Measurements from ENCODE around the gene LRP5. TPM values are rescaled to one million over a fixed set of nuclear protein-coding genes. Genes with fewer than 3 reads are reported as not detected.

Gene LRP5
- total RNA-seq, 2 donors from 2014 or later = 34.6 to 60.9 TPM

GRCh38 chr11:68498321-68498720 is 185.9 kb downstream of the LRP5 start:
- no peak for DNase-seq (ENCODE audit: low spot score)
- no peaks in the 10 kb centered on the region for H3K9me3 ChIP-seq
- no peak overlapping the region for H3K27ac ChIP-seq
- no peaks in the 10 kb centered on the region for H3K27me3 ChIP-seq
- no peak overlapping the region for H3K4me3 ChIP-seq
- no peaks in the 10 kb centered on the region for H3K36me3 ChIP-seq
- peaks cover 0 to 77% of the 10 kb centered on the region in 2 donors for H3K4me1 ChIP-seq
- TF ChIP-seq CTCF (IDR thresholded peaks at IDR 0.05) = no peak

Other genes with a start within 250 kb of the LRP5 start
- gene CHKA, start 191.2 kb upstream of the LRP5 start, total RNA-seq = 10 to 100 TPM in 1 of 2 donors, 1 to 10 TPM in 1; 6.1 to 10.3 TPM
- 10 to 100 TPM; 20.2 to 20.5 TPM for gene KMT5B, start 99.3 kb upstream of the LRP5 start, total RNA-seq
- gene C11orf24, start 40.6 kb upstream of the LRP5 start, total RNA-seq = 10 to 100 TPM; 20.4 to 21.3 TPM
- 10 to 100 TPM; 81.1 to 95.2 TPM for gene PPP6R3, start 148.2 kb downstream of the LRP5 start, total RNA-seq

Data from right atrium auricular region (tissue), 2 donors.